ENCODE measurements around the gene TMEM11. TPM values are rescaled to one million over a fixed set of nuclear protein-coding genes. Genes with fewer than 3 reads are reported as not detected.

TMEM11 gene
- total and polyA plus RNA-seq, 2 of the 4 experiments (the other 2 are of a cell fraction) = 19.9 to 44.7 TPM

- TF ChIP-seq POLR2A (IDR thresholded peaks at IDR 0.05; ENCODE audit: low read depth, low read length) = no peak
These were observed 35.9 kb downstream of the TMEM11 start (continued) for GRCh38 chr17:21177854-21178600.

GRCh38 chr17:21177401-21177800, 36.6 kb downstream of the TMEM11 start:
- Histone ChIP-seq H2BK15ac (ENCODE audit: low read depth, low read length) (no peak overlapping the region), H2BK5ac (ENCODE audit: low read depth, low read length, poor library complexity, severe bottlenecking) (no peak overlapping the region), H3K18ac (ENCODE audit: low read depth, low read length) (no peak overlapping the region), H3K14ac (replicated peaks; ENCODE audit: low read depth, low read length) (no peak overlapping the region), H3K27ac (ENCODE audit: insufficient read depth, low read length) (no peak overlapping the region), H4K8ac (ENCODE audit: low read depth in 2 of 2, low read length in 2 of 2) (no peak overlapping the region), H3K4me1 (ENCODE audit: control insufficient read depth, insufficient read depth, low read length) (peaks cover 2% of the 10 kb centered on the region), H3K9ac (ENCODE audit: low read depth, low read length) (no peak overlapping the region), H4K5ac (ENCODE audit: low read depth, low read length) (no peak overlapping the region), H3K9me1 (ENCODE audit: insufficient read depth, low read length) (peaks cover 20% of the 10 kb centered on the region; the same call in 1 of the 2 replicates), H2BK20ac (ENCODE audit: low read depth, low read length) (no peak overlapping the region), H3K4me3 (ENCODE audit: insufficient read depth, low read depth, low read length) (no peak overlapping the region), H2AFZ (replicated peaks; ENCODE audit: low read length, poor library complexity) (no peak overlapping the region), H2AK5ac (ENCODE audit: low read depth, low read length) (no peak overlapping the region), H3K56ac (ENCODE audit: extremely low read depth, insufficient read depth, low read length) (no peak overlapping the region), H3K9me3 (ENCODE audit: control insufficient read depth, insufficient read depth, low read length) (no peaks in the 10 kb centered on the region), H3K4me2 (ENCODE audit: low read depth, low read length) (no peak overlapping the region), H2AK9ac (replicated peaks; ENCODE audit: low read depth, low read length, poor library complexity) (no peak overlapping the region), H3K23ac (ENCODE audit: low read depth, low read length) (no peak overlapping the region), H3K36me3 (ENCODE audit: control insufficient read depth, insufficient read depth, low read length) (peaks cover 3% of the 10 kb centered on the region; the same call in 1 of the 2 replicates), H3K79me1 (ENCODE audit: low read depth in 1 of 2, low read length in 2 of 2) (peaks cover 0 to 4% of the 10 kb centered on the region in 2 experiments; a peak in 1 of 4 replicates), H3K27me3 (ENCODE audit: control insufficient read depth, insufficient read depth, low read length) (no peaks in the 10 kb centered on the region), H2BK120ac (ENCODE audit: low read depth, low read length) (no peak overlapping the region), H4K91ac (ENCODE audit: insufficient read depth, low read depth, low read length) (no peak overlapping the region), H3K4ac (ENCODE audit: low read depth, low read length) (no peak overlapping the region), H4K20me1 (ENCODE audit: insufficient read depth, low read length) (no peaks in the 10 kb centered on the region)
- dilution Hi-C loops (cut with HindIII; ENCODE audit: low sequenced_read_pairs, unreplicated experiment) (no loop called here), in situ Hi-C loops (cut with MboI; ENCODE audit: low sequenced_read_pairs) (no loop called here), intact Hi-C loops (cut with micrococcal nuclease) (no loop called here)
- no TSS peak for BruUV-seq (replicated peaks)
- ChIA-PET POLR2A (ENCODE audit: unreplicated experiment) (no interaction called here), CTCF (interaction anchor here (1.4 kb wide), 1 partner anchor 13 kb away, joined by 3 read pairs; no protein-coding TSS in a partner anchor)
- no peak for DNase-seq
- ATAC-seq (ENCODE audit: low read depth) = no peak
- no peak for TF ChIP-seq MAZ (IDR thresholded peaks at IDR 0.05; ENCODE audit: borderline replicate concordance, low read depth, low read length)
- TF ChIP-seq CHD1 (IDR thresholded peaks at IDR 0.05; ENCODE audit: low read depth, low read length) = no peak
- TF ChIP-seq RAD21 (IDR thresholded peaks at IDR 0.05; ENCODE audit: low read length) = no peak
- WGBS, 2 experiments (ENCODE audit: extremely low coverage in 2 of 2, insufficient read length in 1 of 2) = 100% methylated on average over 2 of the region's 8 CpGs; no CpG with 5 or more reads in 1 of the 2 experiments

Data from IMR-90 (cell line).